NCI-H460 (cell line): ENCODE results near the gene DMRT3. TPM values are rescaled to one million over a fixed set of nuclear protein-coding genes. Genes with fewer than 3 reads are reported as not detected.
"Not testable (repeated sequence)": the region's sequence is repeated elsewhere in the genome, so short reads cannot be mapped to it uniquely, and the experiment has no call there.

Source experiments
- DNase-seq: peaks from one replicate; pipeline ENCODE4 v3.0.0-alpha.2; 2016; ENCODE audit warnings: low read depth; ENCODE audit errors: extremely low read depth
- total RNA-seq: library from RNA; depleted of rRNA; stranded (reverse); fragments of >200 nt; shearing (Covaris generic); gene quantifications from 2 replicates; pipeline ENCODE4 v1.2.3, GENCODE V29; 2014

Gene DMRT3
- total RNA-seq, 1 experiment from 2014 or later: not detected

DNA sequence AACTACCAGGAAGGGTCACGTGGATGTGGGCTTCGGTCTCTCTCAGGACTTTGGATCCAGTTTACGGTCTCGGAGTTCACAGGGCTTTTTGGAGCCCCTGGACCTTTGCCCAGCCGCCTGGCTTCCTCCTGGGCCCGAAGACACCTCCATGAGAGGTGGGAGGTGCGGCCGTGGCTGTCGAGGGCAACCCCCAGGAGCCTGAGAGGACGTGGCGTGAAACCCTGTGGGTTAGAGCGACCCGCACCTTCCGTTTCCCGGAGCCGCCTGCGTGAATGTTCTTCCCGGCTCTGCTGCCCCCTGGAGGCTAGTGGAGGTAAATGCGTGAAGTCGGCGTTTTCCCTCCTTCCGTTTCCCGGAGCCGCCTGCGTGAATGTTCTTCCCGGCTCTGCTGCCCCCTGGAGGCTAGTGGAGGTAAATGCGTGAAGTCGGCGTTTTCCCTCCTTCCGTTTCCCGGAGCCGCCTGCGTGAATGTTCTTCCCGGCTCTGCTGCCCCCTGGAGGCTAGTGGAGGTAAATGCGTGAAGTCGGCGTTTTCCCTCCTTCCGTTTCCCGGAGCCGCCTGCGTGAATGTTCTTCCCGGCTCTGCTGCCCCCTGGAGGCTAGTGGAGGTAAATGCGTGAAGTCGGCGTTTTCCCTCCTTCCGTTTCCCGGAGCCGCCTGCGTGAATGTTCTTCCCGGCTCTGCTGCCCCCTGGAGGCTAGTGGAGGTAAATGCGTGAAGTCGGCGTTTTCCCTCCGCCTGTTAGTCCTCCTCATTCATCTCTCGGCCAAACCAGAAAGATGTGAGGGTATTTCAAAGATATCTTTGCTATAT lies 22.1 kb downstream of the DMRT3 start:
- not testable (repeated sequence) for DNase-seq

DNA sequence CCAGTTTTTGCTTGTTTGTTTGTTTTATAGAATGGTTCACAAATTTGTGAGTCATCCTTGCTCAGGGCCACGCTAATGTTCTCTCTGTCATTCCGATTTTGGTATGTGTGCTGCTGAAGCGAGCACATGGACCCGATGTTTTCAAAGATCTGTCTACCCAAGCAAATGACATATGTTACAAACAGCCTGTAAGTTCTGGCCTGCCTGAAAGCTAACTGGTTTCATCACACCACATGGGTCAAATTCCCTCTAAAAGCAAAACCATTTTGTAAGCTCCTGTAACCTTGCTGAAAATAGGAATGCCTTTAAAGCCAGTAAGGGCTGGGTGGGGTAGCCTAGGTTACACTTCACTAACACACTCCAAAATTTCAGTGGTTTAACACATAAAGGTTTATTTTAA lies 25.4 kb downstream of the DMRT3 start:
- no peak for DNase-seq

DNA sequence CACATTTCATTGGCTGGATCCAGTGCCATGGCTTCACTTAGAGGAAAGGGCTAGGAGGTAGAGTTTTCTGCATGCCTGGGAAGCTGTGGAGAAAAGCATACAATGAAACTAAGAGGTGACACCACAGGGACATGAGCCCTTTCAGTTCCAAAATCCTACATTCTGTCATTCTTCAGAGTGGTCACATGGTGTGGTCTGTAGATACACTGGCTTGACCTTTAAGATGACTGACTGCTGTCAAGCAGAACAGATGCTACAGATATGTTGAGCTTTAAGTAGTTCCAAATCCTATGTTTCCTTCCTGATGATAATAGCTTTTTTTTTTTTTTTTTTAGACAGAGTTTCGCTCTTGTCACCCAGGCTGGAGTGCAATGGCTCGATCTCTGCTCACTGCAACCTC lies 26.2 kb downstream of the DMRT3 start:
- no peak for DNase-seq

DNA sequence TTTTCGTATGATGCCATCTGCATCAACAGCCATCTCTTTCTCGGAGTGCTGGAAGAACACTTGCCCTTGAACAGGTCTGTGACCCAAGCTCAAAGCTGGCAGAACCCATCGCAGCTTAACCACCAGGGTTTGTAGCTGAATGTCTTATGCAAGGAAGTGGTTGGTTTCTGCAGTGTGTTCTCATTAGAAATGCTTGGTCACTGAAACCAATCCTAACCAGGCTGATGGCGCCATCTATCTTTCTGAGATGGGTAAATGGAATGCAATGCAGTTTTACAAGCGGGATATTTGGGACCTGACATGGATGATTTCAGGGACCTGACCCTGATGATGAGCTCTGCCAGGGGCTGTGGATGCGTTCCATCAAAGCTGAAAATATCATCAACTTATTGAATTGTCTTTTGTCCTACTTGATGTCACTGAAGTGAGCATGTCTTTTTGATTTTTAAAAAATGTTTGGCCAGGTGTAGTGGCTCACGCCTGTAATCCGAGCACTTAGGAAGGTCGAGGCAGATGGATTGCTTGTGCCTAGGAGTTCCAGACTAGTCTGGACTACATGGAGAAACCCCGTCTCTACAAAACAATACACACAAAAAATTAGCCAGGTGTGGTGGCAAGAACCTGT lies 28.7 kb downstream of the DMRT3 start:
- DNase-seq: peak; percentile 48

DNA sequence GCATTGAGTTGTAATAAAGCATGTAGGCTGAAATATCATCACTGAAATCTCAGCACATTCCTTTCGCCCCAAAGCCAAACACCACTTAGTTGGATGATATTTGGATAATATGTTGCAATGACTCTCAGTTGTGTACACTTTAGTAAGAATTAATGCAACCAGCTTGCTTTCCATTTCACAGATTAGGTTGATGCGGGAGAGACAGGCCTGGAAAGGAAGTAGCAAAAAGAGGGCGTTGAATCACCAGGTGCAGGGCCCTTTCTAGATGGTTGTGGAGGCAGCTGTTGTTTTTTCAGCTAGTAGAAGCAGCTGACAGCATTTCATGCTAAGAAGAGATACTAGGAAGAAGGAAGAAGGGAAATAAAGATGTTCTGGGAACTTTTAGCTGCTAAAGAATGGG lies 30.9 kb downstream of the DMRT3 start:
- no peak for DNase-seq

DNA sequence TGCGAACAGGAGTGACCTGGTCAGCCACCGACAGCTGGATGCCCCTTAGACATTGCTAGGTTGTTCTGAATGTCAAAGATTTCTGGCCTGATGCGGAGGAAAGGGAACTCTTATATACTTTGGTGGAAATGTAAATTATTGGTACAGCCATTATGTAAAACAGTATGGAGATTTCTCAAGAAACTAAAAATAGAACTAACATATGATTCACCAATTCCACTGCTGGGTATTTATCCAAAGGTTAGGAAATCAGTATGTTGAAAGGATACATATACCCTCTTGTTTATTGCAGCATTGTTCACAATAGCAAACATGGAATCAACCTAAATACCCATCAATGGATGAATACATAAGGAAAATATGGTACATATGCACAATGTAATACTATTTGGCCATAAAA lies 31.8 kb downstream of the DMRT3 start:
- DNase-seq: no peak

DNA sequence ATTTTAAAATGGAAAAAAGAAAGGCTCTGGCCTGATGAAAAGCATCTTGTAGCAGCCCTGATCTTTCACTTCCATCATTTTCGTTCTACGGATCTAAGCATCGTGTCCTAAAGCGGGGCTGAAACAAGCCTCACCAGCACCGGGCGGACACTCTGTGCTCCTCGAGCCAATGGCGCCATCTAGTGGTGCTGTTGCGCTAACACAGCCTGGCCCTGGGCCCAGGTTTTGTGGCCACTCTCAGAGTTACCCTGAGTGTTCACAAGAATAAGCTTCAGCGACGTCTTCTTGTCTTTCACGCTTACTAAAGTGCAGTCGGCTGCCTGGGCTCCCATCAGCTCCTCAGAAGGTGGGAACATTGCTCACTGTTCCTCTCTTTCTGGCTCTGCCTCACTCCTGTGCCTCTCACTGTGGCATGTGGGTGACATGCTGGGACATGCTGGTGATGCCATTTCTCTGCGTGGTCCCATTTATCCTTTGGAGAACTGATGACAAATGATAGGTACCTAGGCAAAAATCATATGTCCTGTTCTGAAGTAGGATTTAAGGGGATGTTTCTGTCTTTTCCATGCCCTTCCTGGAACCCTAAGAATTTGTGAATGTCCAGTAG lies 32.7 kb downstream of the DMRT3 start:
- peak; percentile 67 for DNase-seq

DNA sequence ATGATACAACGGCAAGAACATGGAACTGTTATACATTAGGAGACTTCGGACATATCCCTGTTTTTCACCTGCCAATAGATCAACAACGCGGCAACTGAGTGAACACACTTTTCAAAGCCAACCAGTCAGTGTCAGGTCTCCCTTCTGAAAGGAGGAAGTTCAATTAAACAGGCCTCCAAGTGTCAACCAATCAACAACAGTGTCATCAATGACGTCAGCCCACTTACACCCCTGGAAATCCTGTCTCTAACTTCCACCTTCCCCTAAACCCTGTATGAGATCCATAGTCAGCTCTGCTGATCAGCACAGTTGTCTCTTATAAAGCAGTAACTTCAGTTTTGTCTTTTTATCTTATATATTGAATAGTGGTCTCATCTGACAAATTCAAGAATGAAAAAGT lies 36.6 kb downstream of the DMRT3 start:
- DNase-seq: no peak

DNA sequence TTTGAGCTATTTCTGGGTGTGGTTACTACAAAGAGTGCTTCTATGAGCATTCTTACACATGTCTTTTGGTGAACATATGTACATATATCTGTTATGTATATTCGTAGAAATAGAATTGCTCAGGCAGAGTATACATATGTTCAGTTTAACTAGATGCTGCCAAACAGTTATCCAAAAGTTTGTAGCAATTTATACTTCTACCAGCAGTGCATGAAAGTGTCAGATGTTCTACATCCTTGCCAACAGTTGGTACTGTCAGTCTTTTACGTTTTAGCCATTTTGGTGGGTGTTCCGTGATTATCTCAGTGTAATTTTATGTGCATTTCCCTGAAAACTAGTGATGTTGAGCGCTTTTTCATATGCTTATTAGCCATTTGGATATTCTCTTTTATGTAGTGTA lies 37.8 kb downstream of the DMRT3 start:
- no peak for DNase-seq

DNA sequence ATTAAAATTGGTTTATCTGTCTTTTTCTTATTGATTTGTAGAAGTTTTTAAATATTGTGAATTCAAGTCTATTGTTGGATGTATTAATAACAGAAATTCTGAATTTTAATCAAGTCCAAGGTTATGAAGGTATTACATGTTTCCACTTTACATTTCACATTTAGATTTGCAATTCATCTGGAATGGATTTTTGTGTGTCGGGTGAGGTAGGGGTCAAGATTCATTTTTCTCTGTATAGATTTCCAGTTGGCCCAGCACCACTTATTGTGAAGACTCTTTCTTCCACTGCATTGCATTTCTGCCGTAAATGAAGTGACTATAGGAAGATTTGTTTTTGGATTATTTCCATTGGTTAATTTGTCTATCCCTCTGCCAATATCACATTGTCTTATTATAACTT lies 38.2 kb downstream of the DMRT3 start:
- DNase-seq: no peak

DNA sequence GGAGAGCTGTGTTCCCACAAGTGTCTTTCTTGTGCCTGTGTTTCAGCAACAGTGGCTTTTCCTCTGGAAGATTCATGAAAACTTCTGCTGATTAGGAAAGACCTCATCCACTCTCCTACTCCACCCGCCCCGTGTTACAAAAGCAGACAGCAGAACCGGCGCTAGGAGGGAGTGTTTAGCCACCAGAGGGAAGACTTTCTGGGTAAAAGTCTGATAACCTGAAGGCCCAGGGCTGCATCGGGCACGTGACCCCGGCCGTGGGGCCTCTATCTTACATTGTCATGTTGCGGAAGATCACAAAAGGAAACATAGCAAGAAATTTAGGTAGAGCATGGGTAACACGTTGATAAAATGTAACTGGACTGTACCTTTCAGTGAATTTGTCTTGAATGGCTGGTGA lies 41.7 kb downstream of the DMRT3 start:
- peak; percentile 2 for DNase-seq

DNA sequence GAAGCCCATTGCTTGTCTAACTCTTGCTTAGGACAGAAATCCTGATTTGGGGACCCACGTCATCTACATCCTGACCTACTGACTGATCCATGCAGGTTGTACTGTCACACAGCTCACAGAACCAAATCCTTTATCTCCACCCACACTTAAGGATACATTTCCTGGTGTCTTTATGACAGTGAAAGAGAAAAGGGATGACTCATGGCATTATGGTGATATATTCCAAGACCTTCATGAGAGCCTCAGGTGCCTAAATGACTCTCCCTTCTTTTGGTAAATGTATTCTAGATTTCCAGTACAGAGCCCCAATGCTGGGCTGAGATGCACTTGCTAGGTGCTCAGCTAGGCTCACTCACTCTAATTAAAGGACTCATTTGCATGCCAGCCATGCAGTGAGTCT lies 47.7 kb downstream of the DMRT3 start:
- DNase-seq: no peak

DNA sequence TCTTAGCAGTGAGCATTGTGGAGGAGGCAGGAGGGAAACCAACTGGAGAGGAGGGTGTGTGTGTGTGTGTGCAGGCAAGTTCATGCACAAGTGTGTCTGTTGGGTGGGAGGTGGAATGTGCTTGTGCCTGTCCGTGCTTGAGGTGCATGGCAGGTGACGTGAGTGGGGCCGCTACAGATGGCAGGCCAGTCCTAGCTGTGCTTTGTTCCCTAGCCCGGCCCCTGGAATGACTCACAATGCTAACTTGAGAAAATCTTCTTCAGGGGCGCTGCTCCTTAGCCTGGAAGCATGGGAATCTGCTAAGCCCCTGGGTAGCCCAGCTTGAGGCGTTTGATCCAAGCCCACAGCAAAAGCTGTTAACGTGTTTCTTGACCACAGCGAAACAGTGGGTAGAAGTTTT lies 48.7 kb downstream of the DMRT3 start:
- no peak for DNase-seq

DNA sequence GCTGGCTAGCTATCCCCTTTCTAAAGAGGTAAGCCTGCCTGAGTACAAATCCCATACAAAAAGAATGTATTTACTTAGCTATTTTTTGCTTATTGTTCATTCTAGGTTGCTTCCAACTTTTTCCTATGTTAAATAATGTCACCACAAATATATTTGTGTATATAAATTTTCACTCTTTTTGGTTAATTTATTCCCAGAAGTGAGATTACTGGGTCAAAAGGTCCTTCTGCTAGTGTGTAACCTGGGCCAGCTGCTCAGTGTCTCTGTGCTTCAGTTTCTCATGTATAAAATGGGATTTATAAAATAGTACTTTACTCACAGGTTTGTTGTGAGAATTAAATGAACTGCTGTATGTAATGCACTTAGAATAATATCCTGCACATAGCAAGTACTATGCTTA lies 49.8 kb downstream of the DMRT3 start:
- no peak for DNase-seq

DNA sequence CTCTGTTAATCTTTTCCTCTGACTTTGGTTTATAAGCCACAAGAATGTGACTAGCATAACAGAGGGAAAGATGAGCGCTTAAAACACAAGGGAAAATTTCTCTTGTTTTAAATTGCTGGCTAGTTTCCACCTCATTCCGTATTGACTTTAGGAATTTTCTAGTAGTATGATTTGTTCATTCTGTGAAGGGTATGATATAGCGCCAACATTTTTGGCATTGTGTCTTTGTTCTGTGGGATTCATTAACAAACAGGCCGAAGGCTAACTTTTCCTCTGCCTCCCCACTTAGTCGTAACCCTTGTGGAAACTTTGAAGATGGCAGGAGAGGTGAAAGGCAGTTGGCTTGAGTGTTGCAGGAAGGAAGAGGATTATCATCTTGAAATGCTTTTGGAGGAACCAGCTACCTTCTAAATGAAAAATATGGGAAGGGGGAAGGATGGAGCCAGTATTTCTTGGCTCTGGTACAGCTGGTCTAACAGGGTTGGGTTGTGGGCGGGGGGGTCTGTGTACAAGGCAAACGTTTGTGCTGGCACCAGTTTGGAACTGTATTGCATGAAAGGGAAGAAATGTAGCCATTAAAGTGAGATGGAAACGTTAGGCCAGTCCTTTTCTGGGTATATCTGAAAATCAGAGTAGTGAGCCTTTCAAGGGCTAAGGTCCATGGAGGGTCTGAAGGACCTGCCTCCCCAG lies 52.2 kb downstream of the DMRT3 start:
- DNase-seq: no peak

DNA sequence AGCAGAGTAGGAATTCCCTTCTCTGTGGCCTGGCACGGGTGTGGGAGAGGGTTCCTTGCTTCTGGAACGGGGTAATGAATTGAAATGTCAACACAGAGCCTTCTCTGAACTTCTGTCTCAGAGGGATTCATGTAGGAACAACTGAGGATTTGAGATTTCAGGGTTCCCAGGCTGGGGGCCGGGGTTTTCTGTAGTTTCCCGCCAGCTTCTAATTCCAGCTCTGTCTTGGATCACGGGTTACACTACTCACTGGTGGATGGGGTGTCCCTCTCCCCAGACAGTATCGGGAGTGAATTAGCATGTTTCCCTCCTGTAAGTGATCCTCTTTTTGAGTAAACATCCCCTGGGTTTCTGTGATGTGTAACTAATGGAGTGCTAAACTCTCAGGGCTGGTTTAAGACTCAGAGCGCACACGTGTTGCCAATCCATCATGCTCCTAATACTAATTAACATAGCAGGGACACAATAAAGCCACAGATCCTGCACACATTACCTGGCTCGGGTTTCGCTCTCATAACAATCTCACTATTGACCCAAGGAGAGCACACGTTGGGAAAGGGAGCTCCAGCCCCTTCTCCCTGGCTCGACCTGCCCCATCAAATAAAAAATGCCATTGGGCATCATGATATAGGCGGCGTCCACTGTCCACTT lies 55.6 kb downstream of the DMRT3 start:
- DNase-seq: no peak

DNA sequence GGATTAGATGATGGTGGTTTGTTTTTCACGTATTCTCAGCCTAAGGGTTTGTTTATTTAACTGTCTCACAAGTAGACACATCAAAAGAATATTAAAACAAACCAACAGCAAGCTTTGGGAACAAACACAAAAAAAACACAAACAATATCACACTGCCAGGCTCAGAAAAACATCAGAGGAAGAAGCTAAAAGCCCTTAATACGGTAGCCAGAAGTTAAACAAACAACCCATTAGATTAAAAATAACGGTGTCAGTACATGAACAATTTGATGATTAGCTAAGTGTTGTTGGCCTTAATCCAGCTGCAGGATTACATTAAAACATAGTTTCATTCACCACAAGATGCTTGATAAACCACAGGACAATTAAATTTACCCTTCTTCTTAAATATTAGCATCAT lies 57.8 kb downstream of the DMRT3 start:
- no peak for DNase-seq

DNA sequence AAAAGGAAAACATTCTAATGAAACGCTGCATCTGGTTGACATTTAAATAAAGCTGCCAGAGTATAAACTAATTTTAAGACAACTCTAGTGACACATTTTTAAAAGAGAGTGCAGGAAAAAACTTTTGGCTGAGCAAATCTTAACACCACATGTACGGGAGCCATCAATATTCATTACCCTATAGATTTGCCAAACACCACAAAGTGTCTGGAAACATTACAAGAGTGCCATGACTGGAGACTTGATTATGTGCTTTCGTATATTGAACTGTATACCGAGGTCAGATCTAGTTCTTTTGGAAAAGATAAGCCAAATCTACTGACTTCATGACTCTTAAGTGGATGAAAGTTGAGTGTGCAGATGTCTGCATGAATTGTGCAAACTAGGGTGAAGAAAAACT lies 63.1 kb downstream of the DMRT3 start:
- DNase-seq: no peak
